ENCODE measurements around the gene EHF. TPM values are rescaled to one million over a fixed set of nuclear protein-coding genes. Genes with fewer than 3 reads are reported as not detected.

The EHF gene
- total RNA-seq, 4 donors from 2014 or later = 3.8 to 13.9 (median 8.1) TPM

- 39 to 45% methylated on average over 5 of the region's 5 CpGs for WGBS, 2 donors
- Histone ChIP-seq H3K4me1 (peaks cover 37 to 64% of the 10 kb centered on the region in 2 donors), H3K27ac (peak overlapping the region; percentile 26 to 90 (median 63)), H3K9me3 (no peaks in the 10 kb centered on the region), H3K36me3 (no peaks in the 10 kb centered on the region), H3K4me3 (replicated peaks in 1 of 3) (no peak overlapping the region), H3K27me3 (no peaks in the 10 kb centered on the region)
- intact Hi-C loops (cut with DNase I) = no loop called here
- TF ChIP-seq CTCF (IDR thresholded peaks at IDR 0.05) = no peak
- peak in 1 of 2 donors; percentile 37 for TF ChIP-seq POLR2A (IDR thresholded peaks at IDR 0.05)
- peak in 1 of 2 donors; percentile 29 for DNase-seq
Observed at GRCh38 chr11:34641456-34641855, 20.6 kb downstream of the EHF start.

DNA sequence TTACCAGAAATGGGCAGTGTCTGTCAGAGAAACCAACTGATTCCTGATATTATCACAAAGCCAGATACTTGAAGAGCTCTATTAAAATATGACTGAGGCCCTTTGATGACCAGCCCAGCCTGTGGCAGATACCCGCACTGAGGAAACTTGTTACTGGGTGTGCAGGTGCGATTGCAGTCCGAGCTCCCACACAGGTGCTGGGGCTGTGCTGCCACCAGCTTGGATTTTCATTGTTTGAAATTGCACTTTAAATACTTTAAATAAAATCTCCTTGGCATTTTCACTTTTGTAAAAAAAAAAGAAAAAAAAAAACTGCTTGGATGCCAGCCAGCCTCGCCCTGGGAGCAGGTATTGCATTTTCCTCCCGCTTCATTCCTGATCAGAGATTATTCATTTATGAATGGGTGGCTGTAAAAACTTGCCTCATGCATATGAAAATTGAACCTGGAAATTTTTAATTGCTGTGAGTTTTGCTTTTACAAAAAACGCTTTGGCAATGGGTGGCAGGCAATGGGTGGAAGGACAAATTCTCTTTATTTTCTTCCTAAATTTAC, 21.2 kb downstream of the EHF start:
- Histone ChIP-seq H3K9me3 (no peaks in the 10 kb centered on the region), H3K4me1 (peaks cover 37 to 62% of the 10 kb centered on the region in 2 donors), H3K36me3 (no peaks in the 10 kb centered on the region), H3K27ac (peak overlapping the region; percentile 26 to 90 (median 63)), H3K4me3 (replicated peaks in 1 of 3) (no peak overlapping the region), H3K27me3 (no peaks in the 10 kb centered on the region)
- intact Hi-C loops (cut with DNase I) = no loop called here
- TF ChIP-seq POLR2A (IDR thresholded peaks at IDR 0.05) (no peak), CTCF (IDR thresholded peaks at IDR 0.05) (no peak)
- DNase-seq = peak; percentile 30 to 36
- WGBS, 2 donors = 51% methylated on average over 6 of the region's 6 CpGs

GRCh38 chr11:34642873-34643272, 22.0 kb downstream of the EHF start:
- no peaks in the 10 kb centered on the region for H3K36me3 ChIP-seq
- no peaks in the 10 kb centered on the region for H3K27me3 ChIP-seq
- peaks cover 37 to 54% of the 10 kb centered on the region in 2 donors for H3K4me1 ChIP-seq
- peak overlapping the region in 2 of 3 donors; percentile 63 to 90 for H3K27ac ChIP-seq
- H3K4me3 ChIP-seq (replicated peaks in 1 of 3) = no peak overlapping the region
- no peaks in the 10 kb centered on the region for H3K9me3 ChIP-seq
- WGBS, 2 donors = 91 to 92% methylated on average over 6 of the region's 6 CpGs
- intact Hi-C loops (cut with DNase I) = no loop called here
- DNase-seq = no peak
- no peak for TF ChIP-seq CTCF (IDR thresholded peaks at IDR 0.05)
- TF ChIP-seq POLR2A (IDR thresholded peaks at IDR 0.05) = no peak

DNA sequence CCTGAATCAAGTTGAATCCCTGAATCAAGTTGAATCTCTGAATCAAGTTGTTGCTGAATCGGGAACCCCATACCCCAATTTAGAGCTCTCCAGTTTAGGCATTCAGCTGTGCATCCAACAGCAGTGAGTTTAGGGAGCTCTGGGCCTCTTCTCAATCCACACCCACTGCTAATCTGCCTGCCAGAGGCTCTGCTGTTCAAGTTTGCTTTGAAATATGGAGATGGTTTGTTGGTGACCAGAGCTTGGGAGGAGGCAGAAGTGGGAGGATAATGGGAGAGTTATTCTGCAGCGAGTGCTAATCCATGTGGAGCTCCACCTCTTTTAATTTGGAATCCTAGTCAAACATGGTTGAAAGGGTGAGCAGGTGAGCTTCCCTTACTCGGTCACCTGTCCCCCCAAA, 22.4 kb downstream of the EHF start:
- TF ChIP-seq CTCF (IDR thresholded peaks at IDR 0.05) (no peak), POLR2A (IDR thresholded peaks at IDR 0.05) (no peak)
- H3K9me3 ChIP-seq = no peaks in the 10 kb centered on the region
- H3K27me3 ChIP-seq = no peaks in the 10 kb centered on the region
- DNase-seq = no peak
- intact Hi-C loops (cut with DNase I) = no loop called here
- H3K4me1 ChIP-seq = peaks cover 37 to 50% of the 10 kb centered on the region in 2 donors
- H3K4me3 ChIP-seq (replicated peaks in 1 of 3) = no peak overlapping the region
- H3K27ac ChIP-seq = peak overlapping the region in 1 of 3 donors; percentile 90
- 85 to 90% methylated on average over 3 of the region's 3 CpGs for WGBS, 2 donors
- no peaks in the 10 kb centered on the region for H3K36me3 ChIP-seq

- WGBS, 2 donors = 85 to 100% methylated on average over 2 of the region's 2 CpGs
- intact Hi-C loops (cut with DNase I) = no loop called here
- no peak overlapping the region for H3K4me3 ChIP-seq (replicated peaks in 1 of 3)
- DNase-seq = no peak
- no peaks in the 10 kb centered on the region for H3K27me3 ChIP-seq
- no peak overlapping the region for H3K27ac ChIP-seq
- peaks cover 37 to 46% of the 10 kb centered on the region in 2 donors for H3K4me1 ChIP-seq
- TF ChIP-seq CTCF (IDR thresholded peaks at IDR 0.05) (no peak), POLR2A (IDR thresholded peaks at IDR 0.05) (no peak)
- H3K9me3 ChIP-seq = no peaks in the 10 kb centered on the region
- no peaks in the 10 kb centered on the region for H3K36me3 ChIP-seq
Observed at GRCh38 chr11:34643846-34644245, 23.0 kb downstream of the EHF start.

Data from thyroid gland (tissue), 4 donors.